H54 (cell line): ENCODE results near the gene ADAM8.

ENCODE experiments used
- DNase-seq: peaks from one replicate; pipeline ENCODE4 v3.0.0; 2011; ENCODE audit warnings: low spot score, mixed read lengths; ENCODE audit not compliant: insufficient read length
- FAIRE-seq: peaks from 3 replicates; lab custom pipeline; 2011; peaks lifted over from hg19 to GRCh38; lab: Jason Lieb, UNC
- POLR2A ChIP-seq: IDR thresholded peaks from 2 replicates; pipeline ENCODE4 v1.6.1; 2011; ENCODE audit warnings: low read depth, mild to moderate bottlenecking, low read length

The ADAM8 gene

GRCh38 chr10:133212853-133213494, 63.7 kb downstream of the ADAM8 start:
- no peak for FAIRE-seq
- no peak for DNase-seq
- no peak for TF ChIP-seq POLR2A
